CD4-positive, CD25-positive, alpha-beta regulatory T cell (primary cell): ENCODE data around the gene FOXR1. TPM values are rescaled to one million over a fixed set of nuclear protein-coding genes. Genes with fewer than 3 reads are reported as not detected.
"Not testable (repeated sequence)": the region's sequence is repeated elsewhere in the genome, so short reads cannot be mapped to it uniquely, and the experiment has no call there.

ENCODE experiments used
- ATAC-seq, 2 donors: fragments of 150-1000 bp; cut with Tn5 transposase; one replicate each; pipeline ENCODE4 v1.10.0; 2021; ENCODE audit warnings: low read depth in 2 of 2, moderate number of reproducible peaks in 2 of 2, moderate library complexity in 1 of 2
- DNase-seq, 3 donors: peaks; one replicate each; pipeline versions ENCODE4 v3.0.0 to v3.0.0-alpha.2; 2012 to 2022; ENCODE audit warnings: mixed read lengths in 1 of 3
- H3K27ac ChIP-seq: one replicate; pipeline ENCODE4 v1.7.0; 2013; ENCODE audit warnings: mild to moderate bottlenecking, low read length; ENCODE audit not compliant: insufficient read depth, poor library complexity, severe bottlenecking
- H3K27me3 ChIP-seq: one replicate; pipeline ENCODE4 v1.7.0; 2013; ENCODE audit warnings: low read length; ENCODE audit not compliant: control insufficient read depth, insufficient read depth
- H3K36me3 ChIP-seq: one replicate; pipeline ENCODE4 v1.7.0; 2013; ENCODE audit warnings: mild to moderate bottlenecking, low read length, moderate library complexity; ENCODE audit not compliant: control insufficient read depth, insufficient read depth
- H3K4me1 ChIP-seq: 2 replicates; pipeline ENCODE4 v1.7.0; 2013; ENCODE audit warnings: mild to moderate bottlenecking, low read length; ENCODE audit not compliant: insufficient read depth, control insufficient read depth, poor library complexity, severe bottlenecking
- H3K4me3 ChIP-seq: one replicate; pipeline ENCODE4 v1.7.0; 2013; ENCODE audit warnings: low read depth, mild to moderate bottlenecking, low read length, moderate library complexity
- H3K9me3 ChIP-seq, 2 experiments: 1 replicate in 1 of 2; 2 replicates in 1 of 2; pipeline ENCODE4 v1.7.0; 2013; ENCODE audit warnings: low read length in 2 of 2, mild to moderate bottlenecking in 1 of 2, moderate library complexity in 1 of 2; ENCODE audit not compliant: control insufficient read depth in 2 of 2
- H3K27ac Mint-ChIP-seq, 3 donors: one replicate each; pipeline ENCODE4 v1.8.0; 2020 to 2022; ENCODE audit warnings: mild to moderate bottlenecking in 3 of 3, mixed read lengths in 3 of 3, moderate library complexity in 2 of 3
- H3K27me3 Mint-ChIP-seq: one replicate; pipeline ENCODE4 v1.8.0; 2022; ENCODE audit warnings: mild to moderate bottlenecking, mixed read lengths
- H3K36me3 Mint-ChIP-seq: one replicate; pipeline ENCODE4 v1.8.0; 2020; ENCODE audit warnings: mixed read lengths
- H3K4me1 Mint-ChIP-seq, 4 donors: one replicate each; pipeline ENCODE4 v1.8.0; 2020 to 2022; ENCODE audit warnings: mixed read lengths in 4 of 4, mild to moderate bottlenecking in 1 of 4
- H3K4me3 Mint-ChIP-seq, 4 donors: one replicate each; pipeline ENCODE4 v1.8.0; 2020 to 2022; ENCODE audit warnings: mild to moderate bottlenecking in 4 of 4, mixed read lengths in 4 of 4, moderate library complexity in 3 of 4
- H3K9me3 Mint-ChIP-seq, 7 donors: one replicate each; pipeline ENCODE4 v1.8.0; 2020 to 2022; ENCODE audit warnings: mixed read lengths in 7 of 7, mild to moderate bottlenecking in 3 of 7, moderate library complexity in 2 of 7
- polyA plus RNA-seq, 4 donors: library from polyadenylated mRNA; unstranded; fragments of 300-500 nt; fragmentation: Illumina TruSeq; gene quantifications; one replicate each; pipeline ENCODE4 v1.2.3, GENCODE V29; 2021
- total RNA-seq: library from RNA; stranded (reverse); gene quantifications from one replicate; pipeline ENCODE4 v1.2.3, GENCODE V29; 2022

The FOXR1 gene
- total and polyA plus RNA-seq, 5 donors from 2014 or later: not detected

- Mint-ChIP-seq H3K4me1 (peaks cover 0 to 43% (median 11%) of the 10 kb centered on the region in 4 donors), H3K27ac (peak overlapping the region in 2 of 3 donors; percentile 87 to 92), H3K4me3 (peak overlapping the region in 2 of 4 donors; percentile 28 to 45), H3K36me3 (no peaks in the 10 kb centered on the region), H3K9me3 (no peaks in the 10 kb centered on the region), H3K27me3 (peaks cover 4% of the 10 kb centered on the region)
- Histone ChIP-seq H3K36me3 (no peaks in the 10 kb centered on the region), H3K9me3 (no peaks in the 10 kb centered on the region), H3K4me1 (peaks cover 17% of the 10 kb centered on the region), H3K27me3 (no peaks in the 10 kb centered on the region), H3K4me3 (no peak overlapping the region), H3K27ac (no peak overlapping the region)
- no peak for ATAC-seq
- no peak for DNase-seq
These were observed 32.8 kb upstream of the FOXR1 start for GRCh38 chr11:118938491-118939403.

- Histone ChIP-seq H3K27ac (no peak overlapping the region), H3K36me3 (no peaks in the 10 kb centered on the region), H3K27me3 (no peaks in the 10 kb centered on the region), H3K4me3 (no peak overlapping the region), H3K9me3 (no peaks in the 10 kb centered on the region), H3K4me1 (peaks cover 17% of the 10 kb centered on the region)
- no peaks in the 10 kb centered on the region for H3K36me3 Mint-ChIP-seq
- H3K9me3 Mint-ChIP-seq: no peaks in the 10 kb centered on the region
- ATAC-seq (no peak), DNase-seq (no peak)
- H3K4me1 Mint-ChIP-seq: peaks cover 0 to 44% (median 11%) of the 10 kb centered on the region in 4 donors
- peaks cover 4% of the 10 kb centered on the region for H3K27me3 Mint-ChIP-seq
- no peak overlapping the region for H3K27ac Mint-ChIP-seq
- H3K4me3 Mint-ChIP-seq: peak overlapping the region in 1 of 4 donors; percentile 45
These were observed 32.1 kb upstream of the FOXR1 start for GRCh38 chr11:118939404-118939915.

GRCh38 chr11:118939953-118940598 lies 31.5 kb upstream of the FOXR1 start:
- no peaks in the 10 kb centered on the region for H3K36me3 Mint-ChIP-seq
- Histone ChIP-seq H3K4me3 (peak overlapping the region; percentile 13), H3K27me3 (no peaks in the 10 kb centered on the region), H3K9me3 (no peaks in the 10 kb centered on the region), H3K4me1 (peaks cover 17% of the 10 kb centered on the region), H3K27ac (peak overlapping the region; percentile 14), H3K36me3 (no peaks in the 10 kb centered on the region)
- peak; percentile 83 to 90 for ATAC-seq
- peaks cover 4% of the 10 kb centered on the region for H3K27me3 Mint-ChIP-seq
- peak overlapping the region in 3 of 4 donors; percentile 48 to 62 (median 51) for H3K4me3 Mint-ChIP-seq
- DNase-seq: peak in 2 of 3 donors; percentile 49 to 82
- H3K4me1 Mint-ChIP-seq: peaks cover 0 to 46% (median 11%) of the 10 kb centered on the region in 4 donors
- peak overlapping the region; percentile 32 to 60 (median 59) for H3K27ac Mint-ChIP-seq
- no peaks in the 10 kb centered on the region for H3K9me3 Mint-ChIP-seq

GRCh38 chr11:118947091-118947490 lies 24.5 kb upstream of the FOXR1 start:
- Histone ChIP-seq H3K4me1 (no peaks in the 10 kb centered on the region), H3K36me3 (no peaks in the 10 kb centered on the region), H3K9me3 (no peaks in the 10 kb centered on the region), H3K27ac (no peak overlapping the region), H3K27me3 (no peaks in the 10 kb centered on the region), H3K4me3 (no peak overlapping the region)
- Mint-ChIP-seq H3K27me3 (peaks cover 6% of the 10 kb centered on the region), H3K9me3 (peaks cover 0 to 3% (median 0%) of the 10 kb centered on the region in 7 donors), H3K4me3 (no peak overlapping the region), H3K4me1 (peaks cover 0 to 13% (median 3%) of the 10 kb centered on the region in 4 donors), H3K36me3 (no peaks in the 10 kb centered on the region), H3K27ac (no peak overlapping the region)
- DNase-seq (no peak), ATAC-seq (no peak)

GRCh38 chr11:118948000-118948399 lies 23.6 kb upstream of the FOXR1 start:
- peaks cover 0 to 3% (median 0%) of the 10 kb centered on the region in 7 donors for H3K9me3 Mint-ChIP-seq
- no peaks in the 10 kb centered on the region for H3K36me3 Mint-ChIP-seq
- H3K27me3 Mint-ChIP-seq: peaks cover 10% of the 10 kb centered on the region
- H3K4me1 ChIP-seq: no peaks in the 10 kb centered on the region
- no peak overlapping the region for H3K4me3 Mint-ChIP-seq
- ATAC-seq (no peak), DNase-seq (no peak)
- no peaks in the 10 kb centered on the region for H3K9me3 ChIP-seq
- H3K27me3 ChIP-seq: no peaks in the 10 kb centered on the region
- peaks cover 0 to 13% (median 3%) of the 10 kb centered on the region in 4 donors for H3K4me1 Mint-ChIP-seq
- no peaks in the 10 kb centered on the region for H3K36me3 ChIP-seq
- no peak overlapping the region for H3K4me3 ChIP-seq
- no peak overlapping the region for H3K27ac Mint-ChIP-seq
- H3K27ac ChIP-seq: no peak overlapping the region

GRCh38 chr11:118953265-118953664 lies 18.3 kb upstream of the FOXR1 start:
- H3K27me3 ChIP-seq: peaks cover 2% of the 10 kb centered on the region
- H3K36me3 ChIP-seq: no peaks in the 10 kb centered on the region
- no peak overlapping the region for H3K4me3 ChIP-seq
- Mint-ChIP-seq H3K4me1 (peaks cover 0 to 5% (median 1%) of the 10 kb centered on the region in 4 donors), H3K36me3 (no peaks in the 10 kb centered on the region), H3K9me3 (peaks cover 0 to 2% (median 0%) of the 10 kb centered on the region in 7 donors), H3K27ac (no peak overlapping the region), H3K4me3 (no peak overlapping the region), H3K27me3 (peaks cover 16% of the 10 kb centered on the region)
- H3K4me1 ChIP-seq: peaks cover 6% of the 10 kb centered on the region
- ATAC-seq (no peak), DNase-seq (no peak)
- H3K9me3 ChIP-seq: no peaks in the 10 kb centered on the region
- H3K27ac ChIP-seq: no peak overlapping the region

GRCh38 chr11:118953976-118954375 lies 17.6 kb upstream of the FOXR1 start:
- not testable (repeated sequence) for H3K4me1 Mint-ChIP-seq, DNase-seq, H3K4me3 ChIP-seq, H3K27me3 ChIP-seq, H3K9me3 ChIP-seq, H3K36me3 ChIP-seq, H3K36me3 Mint-ChIP-seq, ATAC-seq, H3K4me1 ChIP-seq, H3K27ac Mint-ChIP-seq, H3K4me3 Mint-ChIP-seq, H3K9me3 Mint-ChIP-seq, H3K27ac ChIP-seq
- peaks cover 13% of the 10 kb centered on the region for H3K27me3 Mint-ChIP-seq
